ENCODE measurements around the gene ITGB7. TPM values are rescaled to one million over a fixed set of nuclear protein-coding genes. Genes with fewer than 3 reads are reported as not detected.
"Not testable (repeated sequence)": the region's sequence is repeated elsewhere in the genome, so short reads cannot be mapped to it uniquely, and the experiment has no call there.

ITGB7 gene
- total RNA-seq, 6 experiments from 2014 or later = 2.9 to 8.0 (median 3.9) TPM

DNA sequence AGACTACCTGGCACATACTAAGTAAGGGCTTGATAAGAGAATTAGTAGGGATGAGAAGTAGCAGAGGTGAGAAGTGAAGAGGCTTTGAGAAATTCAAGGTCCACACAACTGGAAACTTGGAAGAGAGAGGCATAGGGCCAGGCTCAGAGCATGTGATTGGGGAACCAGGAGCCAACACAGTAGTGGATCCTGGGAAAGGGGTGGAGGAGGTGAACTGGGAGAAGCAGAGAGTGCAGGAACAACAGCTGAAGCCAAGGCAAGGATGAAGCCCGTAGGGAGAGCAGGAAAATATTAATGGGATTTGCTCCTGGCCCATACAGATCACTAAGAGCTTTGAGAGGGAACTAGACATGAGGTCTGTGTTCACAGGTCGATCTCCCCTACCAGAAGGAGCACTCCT, 1.4 kb upstream of the ITGB7 start:
- TF ChIP-seq POLR2A (IDR thresholded peaks at IDR 0.05) = no peak
- TF ChIP-seq, protein P1, sequence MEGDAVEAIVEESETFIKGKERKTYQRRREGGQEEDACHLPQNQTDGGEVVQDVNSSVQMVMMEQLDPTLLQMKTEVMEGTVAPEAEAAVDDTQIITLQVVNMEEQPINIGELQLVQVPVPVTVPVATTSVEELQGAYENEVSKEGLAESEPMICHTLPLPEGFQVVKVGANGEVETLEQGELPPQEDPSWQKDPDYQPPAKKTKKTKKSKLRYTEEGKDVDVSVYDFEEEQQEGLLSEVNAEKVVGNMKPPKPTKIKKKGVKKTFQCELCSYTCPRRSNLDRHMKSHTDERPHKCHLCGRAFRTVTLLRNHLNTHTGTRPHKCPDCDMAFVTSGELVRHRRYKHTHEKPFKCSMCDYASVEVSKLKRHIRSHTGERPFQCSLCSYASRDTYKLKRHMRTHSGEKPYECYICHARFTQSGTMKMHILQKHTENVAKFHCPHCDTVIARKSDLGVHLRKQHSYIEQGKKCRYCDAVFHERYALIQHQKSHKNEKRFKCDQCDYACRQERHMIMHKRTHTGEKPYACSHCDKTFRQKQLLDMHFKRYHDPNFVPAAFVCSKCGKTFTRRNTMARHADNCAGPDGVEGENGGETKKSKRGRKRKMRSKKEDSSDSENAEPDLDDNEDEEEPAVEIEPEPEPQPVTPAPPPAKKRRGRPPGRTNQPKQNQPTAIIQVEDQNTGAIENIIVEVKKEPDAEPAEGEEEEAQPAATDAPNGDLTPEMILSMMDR (IDR thresholded peaks at IDR 0.05) = no peak
- intact Hi-C loops (cut with DNase I) = no loop called here
- H3K36me3 ChIP-seq = no peaks in the 10 kb centered on the region
- no peak overlapping the region for H3K4me3 ChIP-seq
- H3K4me1 ChIP-seq = peaks cover 0 to 2% (median 0%) of the 10 kb centered on the region in 4 donors
- ATAC-seq (no peak), DNase-seq (no peak)
- H3K9me3 ChIP-seq = no peaks in the 10 kb centered on the region
- no peaks in the 10 kb centered on the region for H3K27me3 ChIP-seq
- WGBS (ENCODE audit: insufficient coverage, low coverage, low lambda C conversion rate, missing lambda C conversion rate) = 38% methylated on average over 2 of the region's 2 CpGs
- H3K27ac ChIP-seq = no peak overlapping the region

DNA sequence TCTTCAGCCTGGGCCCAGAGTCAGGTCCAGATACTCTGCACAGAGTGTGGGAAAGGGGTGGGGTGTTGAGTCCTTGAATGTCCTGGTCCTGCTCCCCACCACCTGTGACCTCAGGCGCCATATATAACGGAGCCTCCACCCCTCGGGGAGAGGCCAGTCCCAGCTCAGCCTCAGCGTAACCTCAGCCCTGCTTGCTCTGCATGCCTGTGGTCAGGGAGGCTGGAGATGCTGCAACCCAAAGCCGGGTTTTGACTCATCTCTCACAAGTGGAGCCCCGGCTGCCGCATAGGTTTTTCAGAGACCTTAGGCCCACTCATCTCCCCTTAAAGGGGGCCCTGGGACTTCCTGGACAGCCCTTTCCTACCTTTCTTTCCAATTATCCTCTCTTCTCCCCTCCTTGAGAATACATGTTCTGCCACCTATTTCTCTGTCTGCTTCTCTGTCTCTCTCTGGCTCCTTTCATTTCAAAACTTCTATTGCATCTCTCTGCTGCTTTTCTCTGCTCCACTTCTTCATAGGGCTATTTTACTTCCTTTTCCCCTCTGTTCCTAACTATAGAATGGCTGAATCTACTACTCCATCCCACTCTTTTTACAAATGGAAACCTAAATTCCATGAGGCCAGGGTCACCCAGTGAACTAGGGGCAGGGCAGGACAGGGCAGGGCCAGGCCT, 1.2 kb downstream of the ITGB7 start:
- no peak overlapping the region for H3K4me3 ChIP-seq

DNA sequence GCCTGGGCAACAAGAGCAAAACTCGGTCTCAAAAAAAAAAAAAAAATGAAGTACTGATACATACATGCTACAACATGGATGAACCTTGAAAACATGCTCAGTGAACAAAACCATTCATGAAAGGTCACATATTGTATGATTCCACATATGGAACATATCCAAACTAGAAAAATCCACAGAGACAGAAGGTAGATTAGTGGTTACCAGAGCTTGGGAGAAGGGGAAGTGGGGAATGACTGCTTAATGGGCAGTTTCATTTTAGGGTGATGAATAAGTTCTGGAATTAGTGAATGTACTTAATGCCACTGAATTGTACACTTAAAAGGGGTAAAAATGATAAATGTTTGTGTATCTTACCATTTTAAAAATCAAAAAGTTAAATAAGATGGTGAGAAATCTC, 2.7 kb downstream of the ITGB7 start:
- intact Hi-C loops (cut with DNase I) = no loop called here
- 83% methylated on average over 1 of the region's 1 CpG for WGBS (ENCODE audit: insufficient coverage, low coverage, low lambda C conversion rate, missing lambda C conversion rate)
- TF ChIP-seq, protein P1 (IDR thresholded peaks at IDR 0.05) = no peak
- TF ChIP-seq POLR2A (IDR thresholded peaks at IDR 0.05) = no peak
- Histone ChIP-seq H3K27me3 (no peaks in the 10 kb centered on the region), H3K9me3 (no peaks in the 10 kb centered on the region), H3K4me3 (no peak overlapping the region), H3K27ac (no peak overlapping the region), H3K36me3 (no peaks in the 10 kb centered on the region), H3K4me1 (peaks cover 0 to 8% (median 0%) of the 10 kb centered on the region in 4 donors)
- DNase-seq (no peak), ATAC-seq (no peak)

More for the DNA sequence above, 1.2 kb downstream of the ITGB7 start:
- peak in 3 of 4 donors; percentile 19 to 32 (median 20) for ATAC-seq
- no peak for DNase-seq
- Histone ChIP-seq H3K36me3 (no peaks in the 10 kb centered on the region), H3K9me3 (no peaks in the 10 kb centered on the region), H3K4me1 (peaks cover 0 to 8% (median 0%) of the 10 kb centered on the region in 4 donors), H3K27ac (no peak overlapping the region), H3K27me3 (no peaks in the 10 kb centered on the region)
- intact Hi-C loops (cut with DNase I) = no loop called here
- TF ChIP-seq, protein P1 (IDR thresholded peaks at IDR 0.05) = no peak
- TF ChIP-seq POLR2A (IDR thresholded peaks at IDR 0.05) = no peak
- no CpG with 5 or more reads among the region's 7 CpGs for WGBS (ENCODE audit: insufficient coverage, low coverage, low lambda C conversion rate, missing lambda C conversion rate)

DNA sequence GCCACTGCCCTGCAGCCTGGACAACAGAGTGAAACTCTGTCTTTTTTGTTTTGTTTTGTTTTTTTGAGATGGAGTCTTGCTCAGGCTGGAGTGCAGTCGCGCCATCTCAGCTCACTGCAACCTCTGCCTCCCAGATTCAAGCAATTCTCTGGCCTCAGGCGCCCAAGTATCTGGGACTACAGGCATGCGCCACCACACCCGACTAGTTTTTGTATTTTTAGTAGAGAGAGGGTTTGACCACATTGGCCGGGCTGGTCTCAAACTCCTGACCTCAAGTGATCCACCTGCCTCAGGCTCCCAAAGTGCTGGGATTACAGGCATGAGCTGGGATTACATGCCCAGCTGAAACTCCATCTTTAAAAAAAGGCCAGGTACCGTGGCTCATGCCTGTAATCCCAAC, 4.7 kb downstream of the ITGB7 start:
- H3K36me3 ChIP-seq; ATAC-seq; H3K4me3 ChIP-seq; H3K27me3 ChIP-seq; H3K9me3 ChIP-seq; intact Hi-C loops (cut with DNase I); H3K27ac ChIP-seq; DNase-seq: not testable (repeated sequence)
- peaks cover 0 to 16% (median under 1%) of the 10 kb centered on the region in 4 donors for H3K4me1 ChIP-seq
- WGBS (ENCODE audit: insufficient coverage, low coverage, low lambda C conversion rate, missing lambda C conversion rate) = 78% methylated on average over 7 of the region's 7 CpGs

DNA sequence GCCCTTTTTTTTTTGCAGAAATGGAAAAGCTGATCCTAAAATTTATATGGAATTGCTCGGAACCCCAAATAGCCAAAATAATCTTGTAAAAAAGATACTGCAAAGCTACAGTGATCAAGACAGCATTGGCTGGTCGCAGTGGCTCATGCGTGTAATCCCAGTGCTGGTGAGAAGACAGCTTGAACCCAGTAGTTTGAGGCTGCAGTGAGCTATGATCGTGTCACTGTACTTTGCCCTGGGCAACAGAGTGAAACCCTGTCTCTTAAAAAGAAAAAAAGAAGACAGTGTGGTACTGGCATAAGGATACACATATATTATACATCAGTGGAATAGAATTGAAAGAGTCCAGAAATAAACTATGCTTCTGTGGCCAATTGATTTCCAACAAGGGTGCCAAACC, 5.4 kb downstream of the ITGB7 start:
- Histone ChIP-seq H3K4me3 (no peak overlapping the region), H3K27ac (no peak overlapping the region), H3K36me3 (no peaks in the 10 kb centered on the region), H3K9me3 (no peaks in the 10 kb centered on the region), H3K4me1 (peaks cover 0 to 19% (median 4%) of the 10 kb centered on the region in 4 donors), H3K27me3 (no peaks in the 10 kb centered on the region)
- TF ChIP-seq, protein P1 (IDR thresholded peaks at IDR 0.05) = no peak
- no peak for TF ChIP-seq POLR2A (IDR thresholded peaks at IDR 0.05)
- no peak for DNase-seq
- ATAC-seq = no peak
- WGBS (ENCODE audit: insufficient coverage, low coverage, low lambda C conversion rate, missing lambda C conversion rate) = 57% methylated on average over 4 of the region's 4 CpGs
- intact Hi-C loops (cut with DNase I) = no loop called here

Measured in right lobe of liver (tissue), 6 donors.